HEK293 (cell line): ENCODE results near the gene NFATC1.

Source experiments
- PRDM1 ChIP-seq: fragments of 450-650 bp; formaldehyde crosslinking; IDR thresholded peaks from 2 replicates; pipeline ENCODE4; 2016; ENCODE audit warnings: missing biosample characterization, missing genetic modification characterization
- ZNF121 ChIP-seq: fragments of 450-650 bp; formaldehyde crosslinking; IDR thresholded peaks from 2 replicates; pipeline ENCODE4 v1.5.1; 2016; ENCODE audit warnings: missing biosample characterization, missing genetic modification characterization
- ZNF510 ChIP-seq: fragments of 450-650 bp; formaldehyde crosslinking; IDR thresholded peaks from 2 replicates; pipeline ENCODE4 v1.5.1; 2018; ENCODE audit warnings: mild to moderate bottlenecking, missing genetic modification characterization, missing biosample characterization; ENCODE audit not compliant: insufficient replicate concordance
- TF ChIP-seq, protein P1 (sequence below): fragments of 450-650 bp; formaldehyde crosslinking; IDR thresholded peaks from 2 replicates; pipeline ENCODE4 v1.5.1; 2016; ENCODE audit warnings: missing biosample characterization, missing genetic modification characterization

DNA sequence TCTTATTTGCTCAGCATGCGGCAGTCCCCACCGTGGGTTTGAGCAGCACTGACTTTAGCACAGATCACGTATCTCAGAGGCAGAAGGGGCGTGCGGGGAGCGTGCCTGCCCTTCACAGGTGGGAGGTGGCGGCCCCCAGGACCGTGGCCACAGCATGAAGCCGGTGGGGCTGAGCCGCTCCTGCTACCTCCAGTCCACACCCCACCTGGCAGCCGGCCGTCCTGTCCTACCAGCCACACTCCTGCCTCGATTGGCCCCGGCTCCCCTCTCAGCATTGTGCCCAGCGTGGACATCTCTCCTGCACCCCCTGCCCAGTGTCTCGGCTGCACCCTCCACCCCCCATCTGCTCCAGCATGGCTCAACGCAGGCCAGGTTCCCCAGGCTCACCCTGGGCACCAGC lies 73.6 kb downstream of the NFATC1 start:
- TF ChIP-seq ZNF121 (tag by site-specific recombination) (no peak), PRDM1 (tag by site-specific recombination) (no peak), ZNF510 (tag by site-specific recombination) (no peak)
- TF ChIP-seq, protein P1, sequence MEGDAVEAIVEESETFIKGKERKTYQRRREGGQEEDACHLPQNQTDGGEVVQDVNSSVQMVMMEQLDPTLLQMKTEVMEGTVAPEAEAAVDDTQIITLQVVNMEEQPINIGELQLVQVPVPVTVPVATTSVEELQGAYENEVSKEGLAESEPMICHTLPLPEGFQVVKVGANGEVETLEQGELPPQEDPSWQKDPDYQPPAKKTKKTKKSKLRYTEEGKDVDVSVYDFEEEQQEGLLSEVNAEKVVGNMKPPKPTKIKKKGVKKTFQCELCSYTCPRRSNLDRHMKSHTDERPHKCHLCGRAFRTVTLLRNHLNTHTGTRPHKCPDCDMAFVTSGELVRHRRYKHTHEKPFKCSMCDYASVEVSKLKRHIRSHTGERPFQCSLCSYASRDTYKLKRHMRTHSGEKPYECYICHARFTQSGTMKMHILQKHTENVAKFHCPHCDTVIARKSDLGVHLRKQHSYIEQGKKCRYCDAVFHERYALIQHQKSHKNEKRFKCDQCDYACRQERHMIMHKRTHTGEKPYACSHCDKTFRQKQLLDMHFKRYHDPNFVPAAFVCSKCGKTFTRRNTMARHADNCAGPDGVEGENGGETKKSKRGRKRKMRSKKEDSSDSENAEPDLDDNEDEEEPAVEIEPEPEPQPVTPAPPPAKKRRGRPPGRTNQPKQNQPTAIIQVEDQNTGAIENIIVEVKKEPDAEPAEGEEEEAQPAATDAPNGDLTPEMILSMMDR, result no peak
